HFFc6 (cell line): ENCODE results near the gene NAV3. TPM values are rescaled to one million over a fixed set of nuclear protein-coding genes. Genes with fewer than 3 reads are reported as not detected.

Source experiments
- DNase-seq: peaks from one replicate; pipeline ENCODE4 v3.0.0-alpha.2; 2018
- H3K27ac Mint-ChIP-seq: 2 replicates; pipeline ENCODE4 v1.8.0; 2020; ENCODE audit warnings: mild to moderate bottlenecking, mixed read lengths
- H3K27me3 Mint-ChIP-seq: 2 replicates; pipeline ENCODE4 v1.8.0; 2021; ENCODE audit warnings: mild to moderate bottlenecking, moderate library complexity, mixed read lengths; ENCODE audit not compliant: insufficient read depth
- H3K36me3 Mint-ChIP-seq: 2 replicates; pipeline ENCODE4 v1.8.0; 2021; ENCODE audit warnings: low read depth, mixed read lengths
- H3K4me1 Mint-ChIP-seq: 2 replicates; pipeline ENCODE4 v1.8.0; 2020; ENCODE audit warnings: low read depth, mixed read lengths
- H3K4me3 Mint-ChIP-seq: 2 replicates; pipeline ENCODE4 v1.8.0; 2020; ENCODE audit warnings: mild to moderate bottlenecking, moderate library complexity, mixed read lengths
- H3K9me3 Mint-ChIP-seq: 2 replicates; pipeline ENCODE4 v1.8.0; 2020; ENCODE audit warnings: mild to moderate bottlenecking, mixed read lengths
- CTCF ChIP-seq: fragments of 200-600 bp; sonication (generic); IDR thresholded peaks from 2 replicates; pipeline ENCODE4 v1.5.0; 2021; ENCODE audit warnings: antibody characterized with exemption, mild to moderate bottlenecking
- total RNA-seq, 6 experiments: library from RNA; stranded (reverse); fragmentation: NEBNext Ultra II Directional; extraction: Animal tissue kit (Norgen Biotek cat#: 25700); gene quantifications; 2 replicates in 1 of 6; 3 replicates in 5 of 6; pipeline ENCODE4 v1.2.3, GENCODE V29; 2021

The NAV3 gene
- total RNA-seq, 6 experiments from 2014 or later, result 86.7 to 142 (median 107) TPM

GRCh38 chr12:78260976-78261375 lies 430.3 kb downstream of the NAV3 start:
- Mint-ChIP-seq H3K27me3 (peaks cover 3% of the 10 kb centered on the region), H3K9me3 (peaks cover 10% of the 10 kb centered on the region; the same call in 1 of the 2 replicates), H3K27ac (no peak overlapping the region), H3K36me3 (no peaks in the 10 kb centered on the region; the same call in 1 of the 2 replicates), H3K4me1 (no peaks in the 10 kb centered on the region), H3K4me3 (no peak overlapping the region)
- DNase-seq, result no peak
- no peak for TF ChIP-seq CTCF

- Mint-ChIP-seq H3K27me3 (peaks cover 3% of the 10 kb centered on the region), H3K4me1 (no peaks in the 10 kb centered on the region), H3K36me3 (no peaks in the 10 kb centered on the region), H3K27ac (no peak overlapping the region), H3K4me3 (no peak overlapping the region), H3K9me3 (peaks cover 10% of the 10 kb centered on the region; the same call in 1 of the 2 replicates)
- TF ChIP-seq CTCF, result no peak
- no peak for DNase-seq
Observed at GRCh38 chr12:78261901-78262300, 431.2 kb downstream of the NAV3 start.
